ENCODE data around the gene PRIMPOL. TPM values are rescaled to one million over a fixed set of nuclear protein-coding genes. Genes with fewer than 3 reads are reported as not detected.

The PRIMPOL gene
- total and polyA plus RNA-seq, 2 donors (not counting 1 experiment from before 2014, with no cell fraction given), result 11.5 to 22.3 TPM

- Histone ChIP-seq H3K4me2 (ENCODE audit: extremely low read depth, insufficient read depth, low read length) (no peak overlapping the region), H3K27me3 (ENCODE audit: control insufficient read depth, insufficient read depth, low read length) (no peaks in the 10 kb centered on the region), H3K27ac (ENCODE audit: insufficient read depth, low read length) (no peak overlapping the region), H3K36me3 (ENCODE audit: control insufficient read depth, insufficient read depth, low read length) (peaks cover 8% of the 10 kb centered on the region), H3K4me1 (ENCODE audit: control insufficient read depth, extremely low read depth, insufficient read depth, low read length) (no peaks in the 10 kb centered on the region), H3K4me3 (replicated peaks in 1 of 4; ENCODE audit: control extremely low read depth in 1 of 4, insufficient read depth in 1 of 4, low read depth in 3 of 4, low read length in 4 of 4) (no peak overlapping the region), H4K20me1 (ENCODE audit: control insufficient read depth, extremely low read depth, insufficient read depth, low read length) (no peaks in the 10 kb centered on the region), H3K79me2 (ENCODE audit: control insufficient read depth, insufficient read depth, low read length) (no peaks in the 10 kb centered on the region), H2AFZ (ENCODE audit: low read length) (no peak overlapping the region), H3K9ac (ENCODE audit: insufficient read depth, low read length) (no peak overlapping the region), H3K9me3 (ENCODE audit: control insufficient read depth, insufficient read depth, low read depth, low read length) (no peaks in the 10 kb centered on the region)
- no peak for DNase-seq (ENCODE audit: low read depth in 2 of 2)
- no peak for TF ChIP-seq CTCF (conservative IDR thresholded peaks at IDR 0.05 in 1 of 2, IDR thresholded peaks at IDR 0.05 in 1 of 2; ENCODE audit: low read depth in 1 of 2, low read length in 2 of 2)
- TF ChIP-seq EZH2 (IDR thresholded peaks at IDR 0.05; ENCODE audit: low read length, missing control alignments), result no peak
These were observed 16.7 kb upstream of the PRIMPOL start for GRCh38 chr4:184632842-184633241.

GRCh38 chr4:184635381-184635780 lies 14.2 kb upstream of the PRIMPOL start:
- no peak overlapping the region for H3K27ac ChIP-seq (ENCODE audit: insufficient read depth, low read length)
- H3K79me2 ChIP-seq (ENCODE audit: control insufficient read depth, insufficient read depth, low read length), result peaks cover 10% of the 10 kb centered on the region
- no peak for TF ChIP-seq EZH2 (IDR thresholded peaks at IDR 0.05; ENCODE audit: low read length, missing control alignments)
- TF ChIP-seq CTCF (conservative IDR thresholded peaks at IDR 0.05 in 1 of 2, IDR thresholded peaks at IDR 0.05 in 1 of 2; ENCODE audit: low read depth in 1 of 2, low read length in 2 of 2), result no peak
- no peak overlapping the region for H3K4me2 ChIP-seq (ENCODE audit: extremely low read depth, insufficient read depth, low read length)
- DNase-seq (ENCODE audit: low read depth in 2 of 2), result peak in 1 of 2 donors; percentile 32
- no peaks in the 10 kb centered on the region for H3K9me3 ChIP-seq (ENCODE audit: control insufficient read depth, insufficient read depth, low read depth, low read length)
- H3K36me3 ChIP-seq (ENCODE audit: control insufficient read depth, insufficient read depth, low read length), result peaks cover 10% of the 10 kb centered on the region
- H3K9ac ChIP-seq (ENCODE audit: insufficient read depth, low read length), result no peak overlapping the region
- H3K4me1 ChIP-seq (ENCODE audit: control insufficient read depth, extremely low read depth, insufficient read depth, low read length), result no peaks in the 10 kb centered on the region
- no peaks in the 10 kb centered on the region for H4K20me1 ChIP-seq (ENCODE audit: control insufficient read depth, extremely low read depth, insufficient read depth, low read length)
- H2AFZ ChIP-seq (ENCODE audit: low read length), result no peak overlapping the region
- H3K4me3 ChIP-seq (replicated peaks in 1 of 4; ENCODE audit: control extremely low read depth in 1 of 4, insufficient read depth in 1 of 4, low read depth in 3 of 4, low read length in 4 of 4), result no peak overlapping the region
- H3K27me3 ChIP-seq (ENCODE audit: control insufficient read depth, insufficient read depth, low read length), result no peaks in the 10 kb centered on the region

- Histone ChIP-seq H3K79me2 (ENCODE audit: control insufficient read depth, insufficient read depth, low read length) (peaks cover 16% of the 10 kb centered on the region), H3K4me2 (ENCODE audit: extremely low read depth, insufficient read depth, low read length) (no peak overlapping the region), H3K9me3 (ENCODE audit: control insufficient read depth, insufficient read depth, low read depth, low read length) (no peaks in the 10 kb centered on the region), H4K20me1 (ENCODE audit: control insufficient read depth, extremely low read depth, insufficient read depth, low read length) (no peaks in the 10 kb centered on the region), H3K9ac (ENCODE audit: insufficient read depth, low read length) (no peak overlapping the region), H3K4me3 (replicated peaks in 1 of 4; ENCODE audit: control extremely low read depth in 1 of 4, insufficient read depth in 1 of 4, low read depth in 3 of 4, low read length in 4 of 4) (no peak overlapping the region), H3K27ac (ENCODE audit: insufficient read depth, low read length) (no peak overlapping the region), H3K36me3 (ENCODE audit: control insufficient read depth, insufficient read depth, low read length) (peaks cover 10% of the 10 kb centered on the region), H3K27me3 (ENCODE audit: control insufficient read depth, insufficient read depth, low read length) (no peaks in the 10 kb centered on the region), H2AFZ (ENCODE audit: low read length) (no peak overlapping the region), H3K4me1 (ENCODE audit: control insufficient read depth, extremely low read depth, insufficient read depth, low read length) (no peaks in the 10 kb centered on the region)
- TF ChIP-seq CTCF (conservative IDR thresholded peaks at IDR 0.05 in 1 of 2, IDR thresholded peaks at IDR 0.05 in 1 of 2; ENCODE audit: low read depth in 1 of 2, low read length in 2 of 2) (no peak), EZH2 (IDR thresholded peaks at IDR 0.05; ENCODE audit: low read length, missing control alignments) (no peak)
- no peak for DNase-seq (ENCODE audit: low read depth in 2 of 2)
These were observed 13.4 kb upstream of the PRIMPOL start for GRCh38 chr4:184636144-184636543.

All from fibroblast of lung (primary cell).